ENCODE measurements around the gene LINGO4.

Gene LINGO4

DNA sequence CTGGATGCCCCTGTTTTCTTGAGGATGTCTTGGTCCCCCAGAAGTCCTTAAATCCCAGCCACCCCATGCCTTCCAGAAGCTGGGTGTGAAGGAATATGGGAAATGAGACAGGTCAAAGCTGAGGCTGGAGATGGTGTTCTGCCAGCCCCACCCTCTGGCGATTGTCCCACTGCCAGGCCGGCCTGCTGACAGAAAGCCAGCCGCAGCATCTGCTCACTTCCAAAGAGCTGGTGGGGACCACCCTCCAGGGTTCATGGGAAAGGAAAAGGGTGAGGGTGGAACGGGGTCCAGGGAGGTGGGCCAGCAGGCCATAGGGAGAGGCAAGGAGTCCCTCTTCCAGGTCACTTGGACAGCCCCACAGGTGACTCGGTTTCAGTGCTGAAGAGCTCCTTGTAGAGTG lies 1.9 kb upstream of the LINGO4 start:
- TF ChIP-seq CTCF (IDR thresholded peaks at IDR 0.05; ENCODE audit: insufficient read depth, low read length, poor library complexity, severe bottlenecking): no peak
- H3K36me3 ChIP-seq (ENCODE audit: control insufficient read depth, insufficient read depth, low read length): no peaks in the 10 kb centered on the region
- no peak for DNase-seq (ENCODE audit: extremely low read depth, insufficient read length)
- no peaks in the 10 kb centered on the region; the same call in none of the 2 replicates for H3K27me3 ChIP-seq (replicated peaks; ENCODE audit: control insufficient read depth, insufficient read depth, low read length)
- no peak overlapping the region for H3K4me3 ChIP-seq (replicated peaks; ENCODE audit: low read depth, low read length)

DNA sequence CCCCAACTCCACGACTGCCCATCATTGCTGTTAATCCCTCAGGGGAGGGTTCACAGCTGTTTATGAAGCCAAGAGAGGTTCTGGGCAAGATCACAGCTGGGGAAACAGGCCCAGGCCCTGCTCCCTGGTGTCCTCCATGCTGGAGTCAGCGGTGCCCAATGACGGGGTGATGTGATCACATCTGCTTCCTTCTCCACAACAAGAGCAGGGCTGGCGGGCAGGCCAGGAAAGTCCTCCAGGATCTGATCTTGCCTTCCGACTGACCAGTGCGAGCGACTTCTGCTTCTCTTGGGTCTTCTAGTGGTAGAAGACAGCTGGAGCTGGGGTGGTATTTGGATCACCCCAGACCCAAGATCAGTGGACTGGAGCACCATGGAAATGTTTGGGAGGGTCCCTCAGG lies 951 bp upstream of the LINGO4 start:
- no peaks in the 10 kb centered on the region for H3K36me3 ChIP-seq (ENCODE audit: control insufficient read depth, insufficient read depth, low read length)
- H3K4me3 ChIP-seq (replicated peaks; ENCODE audit: low read depth, low read length): no peak overlapping the region
- no peak for TF ChIP-seq CTCF (IDR thresholded peaks at IDR 0.05; ENCODE audit: insufficient read depth, low read length, poor library complexity, severe bottlenecking)
- H3K27me3 ChIP-seq (replicated peaks; ENCODE audit: control insufficient read depth, insufficient read depth, low read length): no peaks in the 10 kb centered on the region; the same call in none of the 2 replicates
- no peak for DNase-seq (ENCODE audit: extremely low read depth, insufficient read length)

DNA sequence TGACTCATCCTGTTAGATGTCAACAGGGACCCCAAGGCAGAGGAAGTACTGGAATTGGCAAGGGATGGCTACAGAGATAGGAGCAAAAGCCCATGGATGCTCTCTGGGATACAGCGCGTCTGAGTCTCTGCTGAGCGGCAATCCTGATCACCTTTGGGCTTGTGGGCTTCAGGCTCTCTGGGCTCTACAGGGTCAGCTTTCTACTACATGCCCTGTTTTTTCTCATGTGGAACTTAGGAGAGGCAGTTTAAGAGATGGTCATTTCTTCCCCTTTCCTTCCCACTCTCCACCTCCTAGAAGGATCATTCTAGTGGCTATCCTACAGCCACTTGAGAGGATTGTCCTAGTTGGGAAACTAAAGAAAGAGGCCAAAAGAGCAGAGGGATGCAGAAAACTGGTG lies 1.3 kb downstream of the LINGO4 start:
- no peaks in the 10 kb centered on the region for H3K36me3 ChIP-seq (ENCODE audit: control insufficient read depth, insufficient read depth, low read length)
- DNase-seq (ENCODE audit: extremely low read depth, insufficient read length): no peak
- H3K4me3 ChIP-seq (replicated peaks; ENCODE audit: low read depth, low read length): no peak overlapping the region
- no peaks in the 10 kb centered on the region; the same call in none of the 2 replicates for H3K27me3 ChIP-seq (replicated peaks; ENCODE audit: control insufficient read depth, insufficient read depth, low read length)
- TF ChIP-seq CTCF (IDR thresholded peaks at IDR 0.05; ENCODE audit: insufficient read depth, low read length, poor library complexity, severe bottlenecking): no peak

- H3K36me3 ChIP-seq (ENCODE audit: control insufficient read depth, insufficient read depth, low read length): no peaks in the 10 kb centered on the region
- no peak for TF ChIP-seq CTCF (IDR thresholded peaks at IDR 0.05; ENCODE audit: insufficient read depth, low read length, poor library complexity, severe bottlenecking)
- no peak overlapping the region for H3K4me3 ChIP-seq (replicated peaks; ENCODE audit: low read depth, low read length)
- no peak for DNase-seq (ENCODE audit: extremely low read depth, insufficient read length)
- H3K27me3 ChIP-seq (replicated peaks; ENCODE audit: control insufficient read depth, insufficient read depth, low read length): no peaks in the 10 kb centered on the region; the same call in none of the 2 replicates
Observed at GRCh38 chr1:151803164-151803563, 2.1 kb downstream of the LINGO4 start.

DNA sequence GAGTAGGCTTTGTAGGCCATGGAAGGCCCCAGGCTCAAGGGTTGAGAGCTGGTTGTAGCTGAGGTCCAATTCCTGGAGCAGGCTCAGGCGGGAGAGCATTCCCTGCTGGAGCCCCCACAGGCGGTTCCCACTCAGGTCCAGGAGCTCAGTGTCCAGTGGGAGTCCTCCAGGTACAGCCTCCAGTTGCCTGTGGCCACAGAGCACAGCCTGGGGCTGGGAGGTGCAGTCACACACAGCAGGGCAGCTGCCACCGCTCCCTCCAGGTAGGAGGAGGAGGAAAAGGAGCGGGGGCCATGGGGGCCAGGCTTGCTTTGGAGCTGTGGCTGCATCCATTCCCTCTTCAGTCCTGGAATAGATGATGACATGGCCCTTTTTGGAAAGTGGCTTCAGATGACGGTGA lies 2.8 kb downstream of the LINGO4 start:
- no peak for DNase-seq (ENCODE audit: extremely low read depth, insufficient read length)
- H3K27me3 ChIP-seq (replicated peaks; ENCODE audit: control insufficient read depth, insufficient read depth, low read length): no peaks in the 10 kb centered on the region; the same call in none of the 2 replicates
- no peak overlapping the region for H3K4me3 ChIP-seq (replicated peaks; ENCODE audit: low read depth, low read length)
- H3K36me3 ChIP-seq (ENCODE audit: control insufficient read depth, insufficient read depth, low read length): no peaks in the 10 kb centered on the region
- no peak for TF ChIP-seq CTCF (IDR thresholded peaks at IDR 0.05; ENCODE audit: insufficient read depth, low read length, poor library complexity, severe bottlenecking)

GRCh38 chr1:151801846-151802245 lies 3.4 kb downstream of the LINGO4 start:
- DNase-seq (ENCODE audit: extremely low read depth, insufficient read length): no peak
- no peak for TF ChIP-seq CTCF (IDR thresholded peaks at IDR 0.05; ENCODE audit: insufficient read depth, low read length, poor library complexity, severe bottlenecking)
- no peaks in the 10 kb centered on the region for H3K36me3 ChIP-seq (ENCODE audit: control insufficient read depth, insufficient read depth, low read length)
- H3K27me3 ChIP-seq (replicated peaks; ENCODE audit: control insufficient read depth, insufficient read depth, low read length): no peaks in the 10 kb centered on the region; the same call in none of the 2 replicates
- H3K4me3 ChIP-seq (replicated peaks; ENCODE audit: low read depth, low read length): no peak overlapping the region
